Fibroblast of lung (primary cell): ENCODE data around the gene CALY.

ENCODE experiments used
- EZH2 ChIP-seq: IDR thresholded peaks from 2 replicates; pipeline ENCODE4 v1.5.1; 2012; ENCODE audit warnings: low read length, control low read depth, mild to moderate bottlenecking; ENCODE audit errors: missing control alignments
- TF ChIP-seq, protein P1 (sequence below), 2 donors: IDR thresholded peaks in 1 of 2; conservative IDR thresholded peaks in 1 of 2; 1 replicate in 1 of 2; 2 replicates in 1 of 2; pipeline ENCODE4 v1.5.1; 2011 to 2012; ENCODE audit warnings: low read length in 2 of 2, control low read depth in 1 of 2, inconsistent platforms in 1 of 2, low read depth in 1 of 2, mild to moderate bottlenecking in 1 of 2

DNA sequence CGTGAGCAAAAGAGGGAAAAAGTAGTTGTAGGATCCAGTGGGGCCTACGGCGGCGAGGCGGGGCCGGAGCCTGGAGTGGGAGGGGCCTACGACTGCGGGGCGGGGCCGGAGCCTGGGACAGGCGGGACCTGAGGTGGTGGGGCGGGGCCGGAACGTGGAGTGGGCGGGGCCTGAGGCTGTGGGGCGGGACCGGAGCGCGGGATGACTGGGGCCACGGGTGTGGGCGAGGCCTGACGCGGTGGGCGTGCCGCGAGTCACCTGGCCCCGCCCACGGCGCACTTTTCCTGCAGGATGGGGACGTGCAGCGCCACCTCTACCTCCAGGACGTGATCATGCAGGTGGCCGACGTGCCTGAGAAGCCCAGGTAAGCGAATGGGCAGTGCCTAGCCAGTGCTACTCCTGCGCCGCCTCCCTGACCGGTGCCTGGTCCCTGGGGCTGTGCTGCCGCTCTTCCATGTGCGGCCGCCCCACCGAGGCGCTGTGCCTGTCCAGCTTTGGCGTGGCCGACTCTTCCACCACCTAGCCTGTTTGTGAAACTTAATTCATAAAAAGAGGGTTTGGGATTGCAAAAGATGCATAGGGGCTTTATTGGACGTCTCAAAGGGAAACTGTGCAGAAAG lies 27.5 kb downstream of the CALY start:
- TF ChIP-seq, protein P1, sequence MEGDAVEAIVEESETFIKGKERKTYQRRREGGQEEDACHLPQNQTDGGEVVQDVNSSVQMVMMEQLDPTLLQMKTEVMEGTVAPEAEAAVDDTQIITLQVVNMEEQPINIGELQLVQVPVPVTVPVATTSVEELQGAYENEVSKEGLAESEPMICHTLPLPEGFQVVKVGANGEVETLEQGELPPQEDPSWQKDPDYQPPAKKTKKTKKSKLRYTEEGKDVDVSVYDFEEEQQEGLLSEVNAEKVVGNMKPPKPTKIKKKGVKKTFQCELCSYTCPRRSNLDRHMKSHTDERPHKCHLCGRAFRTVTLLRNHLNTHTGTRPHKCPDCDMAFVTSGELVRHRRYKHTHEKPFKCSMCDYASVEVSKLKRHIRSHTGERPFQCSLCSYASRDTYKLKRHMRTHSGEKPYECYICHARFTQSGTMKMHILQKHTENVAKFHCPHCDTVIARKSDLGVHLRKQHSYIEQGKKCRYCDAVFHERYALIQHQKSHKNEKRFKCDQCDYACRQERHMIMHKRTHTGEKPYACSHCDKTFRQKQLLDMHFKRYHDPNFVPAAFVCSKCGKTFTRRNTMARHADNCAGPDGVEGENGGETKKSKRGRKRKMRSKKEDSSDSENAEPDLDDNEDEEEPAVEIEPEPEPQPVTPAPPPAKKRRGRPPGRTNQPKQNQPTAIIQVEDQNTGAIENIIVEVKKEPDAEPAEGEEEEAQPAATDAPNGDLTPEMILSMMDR (conservative IDR thresholded peaks at IDR 0.05 in 1 of 2, IDR thresholded peaks at IDR 0.05 in 1 of 2; ENCODE audit: low read depth in 1 of 2, low read length in 2 of 2) = no peak
- no peak for TF ChIP-seq EZH2
